GM12891 (cell line): ENCODE measurements around the gene SRXN1.

Source experiments
- POLR2A ChIP-seq: IDR thresholded peaks from 2 replicates; pipeline ENCODE4 v1.6.1; 2011; ENCODE audit warnings: low read depth, low read length, control low read depth
- POLR2AphosphoS5 ChIP-seq: IDR thresholded peaks from 2 replicates; pipeline ENCODE4 v1.6.1; 2011; ENCODE audit warnings: low read depth, low read length, control low read depth
- POU2F2 ChIP-seq: IDR thresholded peaks from 2 replicates; pipeline ENCODE4 v1.6.1; 2011; ENCODE audit warnings: low read depth, mild to moderate bottlenecking, control low read depth, low read length, moderate library complexity
- SPI1 ChIP-seq: IDR thresholded peaks from 2 replicates; pipeline ENCODE4 v1.6.1; 2011; ENCODE audit warnings: low read depth, low read length, control low read depth
- TAF1 ChIP-seq: IDR thresholded peaks from 2 replicates; pipeline ENCODE4 v1.6.1; 2011; ENCODE audit warnings: low read depth, low read length, control low read depth

DNA sequence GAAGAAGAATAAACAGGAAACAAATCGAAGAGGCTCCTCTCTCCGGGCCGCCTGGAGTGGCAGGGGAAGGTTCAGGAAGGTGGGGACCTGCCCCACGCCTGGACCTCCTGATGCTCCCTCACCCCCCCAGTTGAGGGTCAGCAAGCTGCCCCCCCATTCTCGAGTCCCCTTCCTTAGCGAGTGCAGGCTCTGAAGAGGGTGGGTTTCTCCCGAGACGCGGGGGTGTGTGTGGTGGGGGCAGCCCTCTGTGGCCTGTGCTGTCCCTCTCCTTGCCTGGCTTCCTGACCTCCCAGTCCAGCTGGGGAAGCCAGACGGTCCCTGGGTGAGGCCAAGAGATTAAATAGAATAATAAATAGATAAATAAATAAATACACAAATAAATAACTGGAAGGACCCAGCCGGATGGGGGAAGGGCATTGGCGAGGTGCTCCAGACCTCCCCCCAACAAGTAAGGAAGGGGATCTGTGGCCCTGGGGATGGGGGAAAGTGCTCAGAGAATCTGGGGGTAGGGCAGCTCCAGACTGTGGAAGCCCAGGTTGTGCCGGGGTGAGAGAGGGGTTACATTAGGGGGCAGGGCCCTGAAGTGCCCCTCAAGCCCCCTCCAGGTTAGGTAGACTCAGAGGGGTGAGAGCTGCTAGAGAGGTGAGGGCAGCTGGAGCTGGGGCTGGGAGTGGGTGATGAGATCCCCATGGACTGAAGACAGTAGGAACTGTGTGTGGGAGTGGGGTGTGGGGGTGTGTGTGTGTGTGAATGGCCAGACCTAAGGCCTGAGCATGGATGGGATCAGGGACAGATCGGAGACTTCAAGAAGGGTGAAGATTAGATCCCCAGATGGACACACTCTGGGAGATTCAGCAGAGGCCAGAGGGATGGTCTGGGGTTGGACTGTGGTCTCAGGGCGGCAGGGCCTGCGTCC lies 9.5 kb upstream of the SRXN1 start:
- TF ChIP-seq POLR2A (no peak), TAF1 (no peak), POLR2AphosphoS5 (no peak), SPI1 (no peak), POU2F2 (no peak)
